Lower lobe of right lung (tissue), 2 donors: ENCODE results near the gene GALNT4. TPM values are rescaled to one million over a fixed set of nuclear protein-coding genes. Genes with fewer than 3 reads are reported as not detected.

Experiments
- ATAC-seq, 2 donors: fragments of 200-7000 bp; cut with Tn5 transposase; one replicate each; pipeline ENCODE4 v1.9.1; 2020 to 2022; ENCODE audit warnings: mild to moderate bottlenecking in 2 of 2, moderate library complexity in 2 of 2
- DNase-seq: peaks from one replicate; pipeline ENCODE4 v3.0.0-alpha.2; 2020
- H3K27ac ChIP-seq: fragments of 200-600 bp; one replicate; pipeline ENCODE4 v1.8.0; 2022
- H3K27me3 ChIP-seq: fragments of 200-600 bp; one replicate; pipeline ENCODE4 v1.8.0; 2022; ENCODE audit warnings: low read depth
- H3K36me3 ChIP-seq: fragments of 200-600 bp; one replicate; pipeline ENCODE4 v1.8.0; 2022; ENCODE audit warnings: mild to moderate bottlenecking
- H3K4me1 ChIP-seq: fragments of 200-600 bp; one replicate; pipeline ENCODE4 v1.8.0; 2022
- H3K4me3 ChIP-seq: fragments of 200-600 bp; one replicate; pipeline ENCODE4 v1.8.0; 2022; ENCODE audit warnings: mild to moderate bottlenecking
- H3K9me3 ChIP-seq: fragments of 200-600 bp; one replicate; pipeline ENCODE4 v1.8.0; 2022
- intact Hi-C: fragments of 100-400 bp; cut with DNase I; formaldehyde crosslinking; loops from one replicate; pipeline ENCODE4 v1.11.0; 2022
- total RNA-seq: library from RNA; stranded (reverse); fragmentation: NEBNext Ultra II Directional; extraction: Animal tissue kit (Norgen Biotek cat#: 25700); gene quantifications from one replicate; pipeline ENCODE4 v1.2.1, GENCODE V29; 2021
- TF ChIP-seq, protein P1 (sequence below): fragments of 200-600 bp; IDR thresholded peaks from one replicate; pipeline ENCODE4 v1.8.0; 2022; ENCODE audit warnings: antibody characterized with exemption, mild to moderate bottlenecking
- donor health status: DM: no; HTN: yes; CAD: no; lungs with severe emphysema.

GALNT4 gene
- total RNA-seq, 1 donor from 2014 or later, result 9.6 TPM

DNA sequence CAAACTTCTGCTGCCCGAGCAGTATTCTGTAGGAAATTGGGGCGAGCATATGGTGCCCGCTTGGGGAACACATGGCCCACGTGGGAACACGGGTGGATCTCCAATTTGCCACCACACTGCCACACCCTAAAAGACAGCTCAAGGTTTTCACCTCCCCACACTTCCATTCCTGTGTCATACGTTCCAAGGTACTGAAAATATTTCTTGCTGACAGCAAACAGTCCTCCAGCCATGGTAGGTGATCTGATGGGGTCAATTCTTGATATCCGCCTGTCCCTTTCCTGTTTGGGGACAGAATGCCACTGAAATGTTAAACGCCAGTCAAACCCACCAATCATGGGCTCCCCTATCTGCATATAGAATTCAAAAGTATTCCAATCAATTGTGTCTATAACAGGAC lies 1.2 kb downstream of the GALNT4 start:
- TF ChIP-seq, protein P1, sequence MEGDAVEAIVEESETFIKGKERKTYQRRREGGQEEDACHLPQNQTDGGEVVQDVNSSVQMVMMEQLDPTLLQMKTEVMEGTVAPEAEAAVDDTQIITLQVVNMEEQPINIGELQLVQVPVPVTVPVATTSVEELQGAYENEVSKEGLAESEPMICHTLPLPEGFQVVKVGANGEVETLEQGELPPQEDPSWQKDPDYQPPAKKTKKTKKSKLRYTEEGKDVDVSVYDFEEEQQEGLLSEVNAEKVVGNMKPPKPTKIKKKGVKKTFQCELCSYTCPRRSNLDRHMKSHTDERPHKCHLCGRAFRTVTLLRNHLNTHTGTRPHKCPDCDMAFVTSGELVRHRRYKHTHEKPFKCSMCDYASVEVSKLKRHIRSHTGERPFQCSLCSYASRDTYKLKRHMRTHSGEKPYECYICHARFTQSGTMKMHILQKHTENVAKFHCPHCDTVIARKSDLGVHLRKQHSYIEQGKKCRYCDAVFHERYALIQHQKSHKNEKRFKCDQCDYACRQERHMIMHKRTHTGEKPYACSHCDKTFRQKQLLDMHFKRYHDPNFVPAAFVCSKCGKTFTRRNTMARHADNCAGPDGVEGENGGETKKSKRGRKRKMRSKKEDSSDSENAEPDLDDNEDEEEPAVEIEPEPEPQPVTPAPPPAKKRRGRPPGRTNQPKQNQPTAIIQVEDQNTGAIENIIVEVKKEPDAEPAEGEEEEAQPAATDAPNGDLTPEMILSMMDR, result no peak
- Histone ChIP-seq H3K9me3 (no peaks in the 10 kb centered on the region), H3K4me3 (peak overlapping the region; percentile 96), H3K36me3 (no peaks in the 10 kb centered on the region), H3K4me1 (peaks cover 51% of the 10 kb centered on the region), H3K27ac (peak overlapping the region; percentile 91), H3K27me3 (no peaks in the 10 kb centered on the region)
- ATAC-seq (no peak), DNase-seq (no peak)
- intact Hi-C loops, result loop anchor here (10.0 kb wide), 1 partner anchor 49 kb away; no protein-coding TSS in a partner anchor

DNA sequence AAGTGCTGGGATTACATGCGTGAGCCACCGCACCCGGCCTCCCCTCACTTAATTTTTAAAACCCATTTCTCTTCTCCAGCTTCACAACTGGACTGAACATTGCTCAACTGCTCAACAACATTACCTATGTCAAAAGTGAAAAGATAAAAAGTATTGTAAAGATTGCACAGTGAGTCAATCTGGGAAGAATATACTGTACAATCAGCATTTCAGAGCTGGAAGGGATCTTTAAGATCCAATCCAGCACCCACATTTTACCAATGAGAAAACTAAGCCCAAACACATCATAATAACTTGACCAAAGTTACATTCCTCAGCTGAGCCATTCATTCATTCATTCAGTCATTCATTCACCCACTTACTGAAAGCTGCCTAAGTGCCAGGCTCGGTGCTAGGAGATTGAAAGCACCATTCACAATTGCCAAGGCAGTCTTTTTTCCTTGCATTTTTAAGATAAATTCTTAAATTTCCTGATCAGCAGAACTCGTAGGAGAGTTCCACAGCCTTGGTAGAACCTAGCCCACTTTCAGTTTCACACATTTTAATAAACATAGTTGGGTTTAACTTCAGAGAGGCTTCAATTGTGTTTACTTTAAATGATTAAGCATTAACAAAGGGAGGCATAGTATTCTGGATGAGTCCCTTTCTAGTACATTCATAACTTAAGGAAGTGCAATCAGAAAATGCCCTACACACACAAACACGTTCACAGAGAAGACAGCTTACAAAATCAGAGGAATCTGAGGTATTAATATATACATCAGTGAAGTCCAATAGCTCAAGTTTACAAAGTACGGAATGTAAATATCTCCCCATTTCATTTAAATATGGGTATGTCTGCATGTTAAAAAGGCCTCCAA lies 3.0 kb downstream of the GALNT4 start:
- intact Hi-C loops, result loop anchor here (10.0 kb wide), 1 partner anchor 47 kb away; no protein-coding TSS in a partner anchor
- peak overlapping the region; percentile 20 for H3K4me3 ChIP-seq
- H3K36me3 ChIP-seq, result no peaks in the 10 kb centered on the region
- H3K27ac ChIP-seq, result no peak overlapping the region
- TF ChIP-seq, protein P1, result no peak
- no peak for DNase-seq
- no peaks in the 10 kb centered on the region for H3K9me3 ChIP-seq
- H3K4me1 ChIP-seq, result peaks cover 44% of the 10 kb centered on the region
- H3K27me3 ChIP-seq, result no peaks in the 10 kb centered on the region
- ATAC-seq, result no peak

DNA sequence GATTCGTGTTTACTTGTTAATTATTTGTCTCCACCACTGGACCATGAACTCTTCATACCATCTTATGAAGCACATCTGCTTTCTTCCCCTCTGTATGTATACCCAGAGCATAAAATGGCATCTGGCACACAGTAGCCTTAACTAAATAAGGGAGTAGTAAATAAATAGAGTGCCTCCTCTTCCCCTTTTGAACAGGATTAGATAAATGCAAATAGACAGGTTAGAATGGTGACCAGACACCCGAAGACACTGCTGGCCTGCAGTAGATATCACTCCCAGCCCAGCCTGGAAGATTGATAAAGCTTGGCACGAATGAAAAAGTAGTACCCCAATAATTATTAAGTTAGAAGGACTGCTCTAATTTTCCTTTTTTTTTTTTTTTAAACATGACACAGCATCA lies 6.9 kb downstream of the GALNT4 start:
- Histone ChIP-seq H3K9me3 (no peaks in the 10 kb centered on the region), H3K4me3 (no peak overlapping the region), H3K27ac (no peak overlapping the region), H3K4me1 (peaks cover 25% of the 10 kb centered on the region), H3K36me3 (no peaks in the 10 kb centered on the region), H3K27me3 (no peaks in the 10 kb centered on the region)
- DNase-seq (no peak), ATAC-seq (no peak)
- TF ChIP-seq, protein P1, result no peak
- intact Hi-C loops, result no loop called here

DNA sequence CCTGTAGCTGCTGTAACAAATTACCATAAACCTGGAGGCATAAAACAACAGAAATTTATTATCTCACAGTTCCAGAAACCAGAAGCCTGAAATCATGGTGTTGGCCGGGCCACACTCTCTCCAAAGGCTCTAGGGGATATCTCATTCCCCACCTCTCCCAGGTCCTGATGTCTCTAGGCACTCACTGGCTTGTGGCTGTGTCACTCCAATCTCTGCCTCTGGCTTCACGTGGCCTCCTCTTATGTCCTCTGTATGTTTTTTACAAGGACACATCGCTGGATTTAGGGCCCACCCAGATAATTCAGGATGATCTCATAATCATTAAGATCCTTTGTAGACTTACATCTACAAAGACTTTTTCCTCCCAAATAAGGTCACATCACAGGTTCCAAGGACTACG lies 8.0 kb downstream of the GALNT4 start:
- Histone ChIP-seq H3K9me3 (no peaks in the 10 kb centered on the region), H3K27me3 (no peaks in the 10 kb centered on the region), H3K36me3 (no peaks in the 10 kb centered on the region), H3K4me1 (peaks cover 14% of the 10 kb centered on the region), H3K4me3 (no peak overlapping the region), H3K27ac (no peak overlapping the region)
- DNase-seq (no peak), ATAC-seq (no peak)
- intact Hi-C loops, result no loop called here
- TF ChIP-seq, protein P1, result no peak

DNA sequence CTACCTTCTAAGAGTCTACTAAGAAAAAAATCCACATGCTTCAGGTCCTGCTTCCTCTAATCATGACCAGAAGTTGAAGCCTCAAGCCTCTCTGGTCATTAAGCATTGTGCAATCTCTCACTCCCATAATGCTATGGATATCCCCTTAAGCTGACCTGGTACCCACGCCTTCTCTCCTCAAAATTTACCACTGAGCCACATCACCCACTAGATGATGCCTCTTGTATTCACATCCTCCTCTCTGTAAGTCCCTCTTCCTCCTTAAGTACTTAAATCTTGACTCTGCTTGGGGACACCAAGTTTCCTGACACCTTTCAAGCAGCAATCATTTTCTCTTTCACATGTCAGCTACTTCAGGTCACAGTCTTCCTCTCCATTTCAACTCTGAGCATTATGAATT lies 9.8 kb downstream of the GALNT4 start:
- H3K9me3 ChIP-seq, result no peaks in the 10 kb centered on the region
- no peak for ATAC-seq
- no peak for DNase-seq
- no peaks in the 10 kb centered on the region for H3K4me1 ChIP-seq
- no peaks in the 10 kb centered on the region for H3K27me3 ChIP-seq
- H3K4me3 ChIP-seq, result no peak overlapping the region
- intact Hi-C loops, result no loop called here
- no peak overlapping the region for H3K27ac ChIP-seq
- no peaks in the 10 kb centered on the region for H3K36me3 ChIP-seq
- TF ChIP-seq, protein P1, result no peak
